HT-29 (cell line): ENCODE data around the gene SCRN1. TPM values are rescaled to one million over a fixed set of nuclear protein-coding genes. Genes with fewer than 3 reads are reported as not detected.
"Not testable (repeated sequence)": the region's sequence is repeated elsewhere in the genome, so short reads cannot be mapped to it uniquely, and the experiment has no call there.

Source experiments
- DNase-seq: peaks from one replicate; pipeline ENCODE4 v3.0.0-alpha.2; 2015; ENCODE audit warnings: low spot score
- total RNA-seq: library from RNA; depleted of rRNA; stranded (reverse); fragments of >200 nt; shearing (Covaris generic); gene quantifications from 2 replicates; pipeline ENCODE4 v1.2.3, GENCODE V29; 2014

SCRN1 gene
- total RNA-seq, 1 experiment from 2014 or later, result 18.6 TPM

GRCh38 chr7:29969738-29970137, 19.9 kb downstream of the SCRN1 start:
- DNase-seq, result no peak

- no peak for DNase-seq
Measured at GRCh38 chr7:29968683-29969395, 20.8 kb downstream of the SCRN1 start.

- no peak for DNase-seq
Measured at GRCh38 chr7:29965030-29965429, 24.6 kb downstream of the SCRN1 start.

GRCh38 chr7:29962035-29962434, 27.6 kb downstream of the SCRN1 start:
- DNase-seq, result no peak

- DNase-seq, result not testable (repeated sequence)
Measured at GRCh38 chr7:29961611-29962010, 28.0 kb downstream of the SCRN1 start.

- no peak for DNase-seq
Measured at GRCh38 chr7:29958667-29959358, 30.8 kb downstream of the SCRN1 start.

- DNase-seq, result no peak
Measured at GRCh38 chr7:29957521-29958310, 31.9 kb downstream of the SCRN1 start.

- no peak for DNase-seq
Measured at GRCh38 chr7:29956487-29956836, 33.1 kb downstream of the SCRN1 start.

- no peak for DNase-seq
Measured at GRCh38 chr7:29955799-29956486, 33.7 kb downstream of the SCRN1 start.

GRCh38 chr7:29955075-29955792, 34.4 kb downstream of the SCRN1 start:
- DNase-seq, result no peak

- DNase-seq, result no peak
Measured at GRCh38 chr7:29953726-29954347, 35.8 kb downstream of the SCRN1 start.

- DNase-seq, result no peak
Measured at GRCh38 chr7:29951206-29951605, 38.4 kb downstream of the SCRN1 start.

- DNase-seq, result no peak
Measured at GRCh38 chr7:29950480-29950879, 39.1 kb downstream of the SCRN1 start.

GRCh38 chr7:29948587-29948986, 41.0 kb downstream of the SCRN1 start:
- no peak for DNase-seq

GRCh38 chr7:29946428-29947186, 43.0 kb downstream of the SCRN1 start:
- peak; percentile 57 for DNase-seq

- no peak for DNase-seq
Measured at GRCh38 chr7:29945259-29945809, 44.3 kb downstream of the SCRN1 start.

- DNase-seq, result no peak
Measured at GRCh38 chr7:29940199-29940598, 49.4 kb downstream of the SCRN1 start.

GRCh38 chr7:29937132-29937531, 52.5 kb downstream of the SCRN1 start:
- DNase-seq, result no peak

- DNase-seq, result no peak
Measured at GRCh38 chr7:29935111-29935510, 54.5 kb downstream of the SCRN1 start.
